22Rv1 (cell line): ENCODE measurements around the gene LPIN1.

ENCODE experiments used
- CTCF ChIP-seq: fragments of 450-650 bp; IDR thresholded peaks from 2 replicates; pipeline ENCODE4 v1.5.1; 2017; ENCODE audit warnings: mild to moderate bottlenecking
- ZFX ChIP-seq: fragments of 450-650 bp; IDR thresholded peaks from 2 replicates; pipeline ENCODE4 v1.6.1; 2017; ENCODE audit warnings: antibody characterized with exemption, borderline replicate concordance

- TF ChIP-seq CTCF (no peak), ZFX (no peak)
These were observed 31.5 kb downstream of the LPIN1 start for GRCh38 chr2:11777886-11778415.
